Epithelial cell of proximal tubule (primary cell): ENCODE measurements around the gene PCDHB15. TPM values are rescaled to one million over a fixed set of nuclear protein-coding genes. Genes with fewer than 3 reads are reported as not detected.

Experiments
- DNase-seq: peaks from one replicate; pipeline ENCODE4 v3.0.0-alpha.2; 2011; ENCODE audit warnings: low read depth
- H3K4me3 ChIP-seq: 2 replicates; pipeline ENCODE4 v1.5.1; 2011; ENCODE audit warnings: low read depth, mild to moderate bottlenecking, low read length
- total RNA-seq: library from RNA; depleted of rRNA; stranded (reverse); fragments of >200 nt; gene quantifications from 2 replicates; pipeline ENCODE4 v1.2.3, GENCODE V29; 2015
- TF ChIP-seq, protein P1 (sequence below): conservative IDR thresholded peaks from 2 replicates; pipeline ENCODE4 v1.5.1; 2012; ENCODE audit warnings: low read depth, mild to moderate bottlenecking, low read length

The PCDHB15 gene
- total RNA-seq, 1 donor from 2014 or later: 0.29 TPM

DNA sequence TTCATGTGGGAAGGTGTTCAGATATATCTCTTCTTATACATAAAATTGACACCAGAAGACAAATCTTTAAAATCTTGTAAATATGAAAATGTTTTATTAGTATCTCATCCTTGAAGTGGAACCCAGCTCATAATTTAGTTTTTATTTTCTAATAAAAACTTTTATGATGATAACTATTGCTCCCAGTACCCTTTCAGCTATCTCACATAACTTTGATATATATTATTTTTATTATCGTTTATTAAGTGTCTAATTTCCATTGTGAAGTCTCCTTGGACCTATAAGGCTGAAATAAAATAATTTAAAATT lies 16.0 kb downstream of the PCDHB15 start:
- TF ChIP-seq, protein P1, sequence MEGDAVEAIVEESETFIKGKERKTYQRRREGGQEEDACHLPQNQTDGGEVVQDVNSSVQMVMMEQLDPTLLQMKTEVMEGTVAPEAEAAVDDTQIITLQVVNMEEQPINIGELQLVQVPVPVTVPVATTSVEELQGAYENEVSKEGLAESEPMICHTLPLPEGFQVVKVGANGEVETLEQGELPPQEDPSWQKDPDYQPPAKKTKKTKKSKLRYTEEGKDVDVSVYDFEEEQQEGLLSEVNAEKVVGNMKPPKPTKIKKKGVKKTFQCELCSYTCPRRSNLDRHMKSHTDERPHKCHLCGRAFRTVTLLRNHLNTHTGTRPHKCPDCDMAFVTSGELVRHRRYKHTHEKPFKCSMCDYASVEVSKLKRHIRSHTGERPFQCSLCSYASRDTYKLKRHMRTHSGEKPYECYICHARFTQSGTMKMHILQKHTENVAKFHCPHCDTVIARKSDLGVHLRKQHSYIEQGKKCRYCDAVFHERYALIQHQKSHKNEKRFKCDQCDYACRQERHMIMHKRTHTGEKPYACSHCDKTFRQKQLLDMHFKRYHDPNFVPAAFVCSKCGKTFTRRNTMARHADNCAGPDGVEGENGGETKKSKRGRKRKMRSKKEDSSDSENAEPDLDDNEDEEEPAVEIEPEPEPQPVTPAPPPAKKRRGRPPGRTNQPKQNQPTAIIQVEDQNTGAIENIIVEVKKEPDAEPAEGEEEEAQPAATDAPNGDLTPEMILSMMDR: no peak
- DNase-seq: no peak
- H3K4me3 ChIP-seq: no peak overlapping the region

DNA sequence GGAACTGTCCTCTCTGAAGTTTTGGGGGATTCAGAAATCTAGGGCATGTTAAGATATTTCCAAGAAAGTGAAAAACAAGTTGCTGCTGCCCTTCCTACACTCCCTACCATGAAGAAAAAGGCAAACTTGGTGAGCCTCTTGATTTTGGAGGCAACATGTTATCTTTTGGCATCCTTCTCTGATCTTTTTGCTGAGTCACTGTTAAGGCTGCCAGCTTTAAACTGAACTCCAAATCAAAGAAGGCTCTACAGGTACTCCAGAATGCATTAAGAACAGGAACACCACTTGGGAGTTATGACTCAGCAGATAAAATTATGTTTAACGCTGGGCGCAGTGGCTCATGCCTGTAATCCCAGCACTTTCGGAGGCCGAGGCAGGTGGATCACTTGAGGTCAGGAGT lies 24.0 kb downstream of the PCDHB15 start:
- DNase-seq: no peak
- TF ChIP-seq, protein P1: no peak
- no peak overlapping the region for H3K4me3 ChIP-seq

DNA sequence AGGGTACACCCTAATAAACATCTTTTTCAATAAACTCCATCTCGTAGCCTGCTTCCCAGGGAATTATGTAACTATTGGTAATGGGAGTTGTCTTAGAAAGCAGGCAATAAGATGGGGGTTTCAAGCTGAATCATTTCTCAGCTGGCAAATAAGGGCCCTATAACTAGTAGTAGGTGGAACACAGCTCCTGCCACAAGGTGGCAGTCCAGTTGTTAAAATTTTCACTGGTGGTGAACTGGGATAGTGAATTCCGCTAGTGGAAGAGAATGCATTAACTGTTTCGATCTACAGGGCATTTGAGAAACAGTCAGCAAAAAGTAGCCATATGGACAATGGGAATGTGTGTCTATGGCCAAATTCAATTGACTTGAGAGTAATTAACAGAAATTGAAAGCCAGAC lies 27.7 kb downstream of the PCDHB15 start:
- DNase-seq: no peak
- TF ChIP-seq, protein P1: no peak

DNA sequence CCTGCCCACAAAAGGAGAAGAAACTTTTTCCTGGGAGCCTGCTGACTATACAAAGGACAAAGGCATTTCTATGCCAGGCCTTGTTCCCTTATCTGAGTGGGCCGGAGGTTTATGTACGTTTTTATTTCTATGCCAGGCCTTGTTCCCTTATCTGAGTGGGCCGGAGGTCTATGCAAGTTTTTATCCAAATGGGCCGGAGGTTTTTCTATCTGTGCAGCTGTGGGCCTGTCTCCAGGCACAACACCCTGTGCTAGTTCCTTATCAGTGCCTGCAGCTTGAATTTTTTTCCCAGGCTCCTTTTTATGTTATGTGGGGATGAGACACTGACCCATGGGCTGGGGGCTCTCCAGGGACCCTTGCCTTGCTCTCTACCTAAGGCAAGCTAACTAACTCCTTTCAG lies 53.2 kb downstream of the PCDHB15 start:
- DNase-seq: no peak
- TF ChIP-seq, protein P1: no peak
- no peak overlapping the region for H3K4me3 ChIP-seq

More for the DNA sequence above, 27.7 kb downstream of the PCDHB15 start:
- no peak overlapping the region for H3K4me3 ChIP-seq

Other genes with a start within 250 kb of the PCDHB15 start
- gene PCDHB1, start 194.0 kb upstream of the PCDHB15 start, total RNA-seq: not detected in 2 replicates
- gene PCDHB2, start 150.8 kb upstream of the PCDHB15 start, total RNA-seq: under 0.01 and 0.17 TPM in 2 replicates
- gene PCDHB3, start 144.9 kb upstream of the PCDHB15 start, total RNA-seq: 0.22 and 0.23 TPM in 2 replicates
- gene PCDHB4, start 123.6 kb upstream of the PCDHB15 start, total RNA-seq: not detected in 2 replicates
- gene PCDHB5, start 110.2 kb upstream of the PCDHB15 start, total RNA-seq: 0.22 and 0.63 TPM in 2 replicates
- not detected in 2 replicates for gene PCDHB6, start 95.3 kb upstream of the PCDHB15 start, total RNA-seq
- gene PCDHB7, start 72.8 kb upstream of the PCDHB15 start, total RNA-seq: not detected in 2 replicates
- gene PCDHB8, start 67.6 kb upstream of the PCDHB15 start, total RNA-seq: not detected in 2 replicates
- gene PCDHB16, start 63.0 kb upstream of the PCDHB15 start, total RNA-seq: under 0.01 and 0.07 TPM in 2 replicates
- not detected in 2 replicates for gene PCDHB9, start 58.2 kb upstream of the PCDHB15 start, total RNA-seq
- under 0.01 TPM in 1 of 2 replicates, not detected in the other for gene PCDHB10, start 53.0 kb upstream of the PCDHB15 start, total RNA-seq
- 0.06 and 0.07 TPM in 2 replicates for gene PCDHB11, start 45.8 kb upstream of the PCDHB15 start, total RNA-seq
- gene PCDHB12, start 36.7 kb upstream of the PCDHB15 start, total RNA-seq: not detected in 2 replicates
- 0.23 and 0.29 TPM in 2 replicates for gene PCDHB13, start 31.5 kb upstream of the PCDHB15 start, total RNA-seq
- gene PCDHB14, start 22.1 kb upstream of the PCDHB15 start, total RNA-seq: under 0.01 and 0.23 TPM in 2 replicates
- gene SLC25A2, start 58.7 kb downstream of the PCDHB15 start, total RNA-seq: 0.29 TPM in 1 of 2 replicates, not detected in the other
- gene TAF7, start 75.4 kb downstream of the PCDHB15 start, total RNA-seq: 40.6 and 41.0 TPM in 2 replicates
- 0.29 and 0.75 TPM in 2 replicates for gene PCDHGA1, start 85.1 kb downstream of the PCDHB15 start, total RNA-seq
- gene PCDHGA2, start 93.4 kb downstream of the PCDHB15 start, total RNA-seq: 0.23 and 0.72 TPM in 2 replicates
- gene PCDHGA3, start 98.4 kb downstream of the PCDHB15 start, total RNA-seq: 0.36 and 0.52 TPM in 2 replicates
- 0.12 and 0.29 TPM in 2 replicates for gene PCDHGB1, start 104.7 kb downstream of the PCDHB15 start, total RNA-seq
- gene PCDHGA4, start 109.6 kb downstream of the PCDHB15 start, total RNA-seq: 0.22 and 0.92 TPM in 2 replicates
- 0.43 and 0.98 TPM in 2 replicates for gene PCDHGB2, start 114.6 kb downstream of the PCDHB15 start, total RNA-seq
- gene PCDHGA5, start 118.8 kb downstream of the PCDHB15 start, total RNA-seq: 0.14 and 0.63 TPM in 2 replicates
- gene PCDHGB3, start 124.8 kb downstream of the PCDHB15 start, total RNA-seq: 0.14 and 1.1 TPM in 2 replicates
- 0.35 and 0.36 TPM in 2 replicates for gene PCDHGA6, start 128.5 kb downstream of the PCDHB15 start, total RNA-seq
- 0.23 and 0.29 TPM in 2 replicates for gene PCDHGA7, start 137.3 kb downstream of the PCDHB15 start, total RNA-seq
- gene PCDHGB4, start 142.3 kb downstream of the PCDHB15 start, total RNA-seq: 1.7 and 4.7 TPM in 2 replicates
- gene PCDHGA8, start 147.2 kb downstream of the PCDHB15 start, total RNA-seq: 0.14 and 1.0 TPM in 2 replicates
- 4.0 and 6.5 TPM in 2 replicates for gene PCDHGB5, start 152.6 kb downstream of the PCDHB15 start, total RNA-seq
- gene PCDHGA9, start 157.4 kb downstream of the PCDHB15 start, total RNA-seq: 1.1 and 1.9 TPM in 2 replicates
- gene PCDHGB6, start 162.6 kb downstream of the PCDHB15 start, total RNA-seq: 1.4 and 3.4 TPM in 2 replicates
- gene PCDHGA10, start 167.6 kb downstream of the PCDHB15 start, total RNA-seq: 0.58 and 1.9 TPM in 2 replicates
- gene PCDHGB7, start 172.3 kb downstream of the PCDHB15 start, total RNA-seq: 0.65 and 2.8 TPM in 2 replicates
- 2.6 and 2.7 TPM in 2 replicates for gene PCDHGA11, start 175.7 kb downstream of the PCDHB15 start, total RNA-seq
- gene PCDHGA12, start 185.1 kb downstream of the PCDHB15 start, total RNA-seq: 1.8 and 1.9 TPM in 2 replicates
- 9.8 and 23.2 TPM in 2 replicates for gene PCDHGC3, start 230.6 kb downstream of the PCDHB15 start, total RNA-seq
- gene PCDHGC4, start 239.6 kb downstream of the PCDHB15 start, total RNA-seq: 0.07 and 0.46 TPM in 2 replicates
- gene PCDHGC5, start 243.7 kb downstream of the PCDHB15 start, total RNA-seq: 0.06 TPM in 1 of 2 replicates, not detected in the other